ENCODE measurements around the gene DGCR6. TPM values are rescaled to one million over a fixed set of nuclear protein-coding genes. Genes with fewer than 3 reads are reported as not detected.
A peak's percentile ranks its signal among the peaks of the same experiment; 100 is the strongest.
"Not testable (repeated sequence)": the region's sequence is repeated elsewhere in the genome, so short reads cannot be mapped to it uniquely, and the experiment has no call there.

The DGCR6 gene
- total RNA-seq, 4 donors from 2014 or later, result 1.1 to 7.9 (median 3.2) TPM

GRCh38 chr22:18933914-18934313, 27.8 kb downstream of the DGCR6 start:
- no peak for ATAC-seq
- Histone ChIP-seq H3K27ac (no peak overlapping the region), H3K36me3 (no peaks in the 10 kb centered on the region), H3K4me1 (no peaks in the 10 kb centered on the region), H3K4me3 (no peak overlapping the region), H3K9me3 (no peaks in the 10 kb centered on the region), H3K27me3 (no peaks in the 10 kb centered on the region)
- TF ChIP-seq POLR2A (IDR thresholded peaks at IDR 0.05) (no peak), CTCF (IDR thresholded peaks at IDR 0.05) (no peak), POLR2AphosphoS5 (IDR thresholded peaks at IDR 0.05) (no peak), EP300 (IDR thresholded peaks at IDR 0.05) (no peak)
- WGBS, 2 donors (ENCODE audit: low coverage in 1 of 2), result no CpG with 5 or more reads among the region's 7 CpGs

GRCh38 chr22:18934688-18935087, 28.6 kb downstream of the DGCR6 start:
- not testable (repeated sequence) for H3K9me3 ChIP-seq, H3K4me1 ChIP-seq, H3K27ac ChIP-seq, H3K4me3 ChIP-seq, H3K36me3 ChIP-seq, H3K27me3 ChIP-seq, ATAC-seq
- no CpG with 5 or more reads among the region's 7 CpGs for WGBS, 2 donors (ENCODE audit: low coverage in 1 of 2)

GRCh38 chr22:18935889-18936529, 29.9 kb downstream of the DGCR6 start, which contains the start of gene PRODH:
Gene PRODH (minus strand): TSS chr22:18936293. CDS start chr22:18936287, 6 bp downstream.
- WGBS, 2 donors (ENCODE audit: low coverage in 1 of 2), result no CpG with 5 or more reads among the region's 67 CpGs
- no peak within 1 kb of the TSS for H3K27ac ChIP-seq
- no peaks in the 10 kb centered on the region for H3K9me3 ChIP-seq
- no peak within 1 kb of the TSS for H3K4me3 ChIP-seq
- H3K27me3 ChIP-seq, result no peaks in the 10 kb centered on the region
- no peak for TF ChIP-seq POLR2A (IDR thresholded peaks at IDR 0.05)
- TF ChIP-seq POLR2AphosphoS5 (IDR thresholded peaks at IDR 0.05), result no peak
- TF ChIP-seq EP300 (IDR thresholded peaks at IDR 0.05), result no peak
- TF ChIP-seq CTCF (IDR thresholded peaks at IDR 0.05), result no peak
- peak; percentile 51 for ATAC-seq
- no peaks in the 10 kb centered on the region for H3K4me1 ChIP-seq
- H3K36me3 ChIP-seq, result no peaks in the 10 kb centered on the region

GRCh38 chr22:18938691-18939090, 32.6 kb downstream of the DGCR6 start:
- not testable (repeated sequence) for ATAC-seq, H3K9me3 ChIP-seq, H3K27ac ChIP-seq, H3K4me3 ChIP-seq, H3K36me3 ChIP-seq, H3K27me3 ChIP-seq, H3K4me1 ChIP-seq
- WGBS, 2 donors (ENCODE audit: low coverage in 1 of 2), result 20% methylated on average over 1 of the region's 8 CpGs; no CpG with 5 or more reads in 1 of the 2 donors

GRCh38 chr22:18947105-18947504, 41.0 kb downstream of the DGCR6 start:
- ATAC-seq, H3K9me3 ChIP-seq, H3K27ac ChIP-seq, H3K4me1 ChIP-seq, H3K4me3 ChIP-seq, H3K36me3 ChIP-seq: not testable (repeated sequence)
- peaks cover 42% of the 10 kb centered on the region for H3K27me3 ChIP-seq
- 38 to 59% methylated on average over 2 to 3 of the region's 9 CpGs for WGBS, 2 donors (ENCODE audit: low coverage in 1 of 2)

- peaks cover 47% of the 10 kb centered on the region for H3K27me3 ChIP-seq
- TF ChIP-seq EP300 (IDR thresholded peaks at IDR 0.05), result no peak
- no peak for ATAC-seq
- H3K36me3 ChIP-seq, result no peaks in the 10 kb centered on the region
- no peak overlapping the region for H3K27ac ChIP-seq
- no peaks in the 10 kb centered on the region for H3K9me3 ChIP-seq
- H3K4me1 ChIP-seq, result no peaks in the 10 kb centered on the region
- WGBS, 2 donors (ENCODE audit: low coverage in 1 of 2), result 70% methylated on average over 5 of the region's 12 CpGs; no CpG with 5 or more reads in 1 of the 2 donors
- H3K4me3 ChIP-seq, result no peak overlapping the region
These were observed 41.8 kb downstream of the DGCR6 start for GRCh38 chr22:18947905-18948304.

- no peak overlapping the region for H3K27ac ChIP-seq
- no peak for TF ChIP-seq CTCF (IDR thresholded peaks at IDR 0.05)
- no peak for TF ChIP-seq POLR2A (IDR thresholded peaks at IDR 0.05)
- no peak for TF ChIP-seq EP300 (IDR thresholded peaks at IDR 0.05)
- TF ChIP-seq POLR2AphosphoS5 (IDR thresholded peaks at IDR 0.05), result no peak
- H3K4me3 ChIP-seq, result no peak overlapping the region
- H3K9me3 ChIP-seq, result no peaks in the 10 kb centered on the region
- no peaks in the 10 kb centered on the region for H3K4me1 ChIP-seq
- no peaks in the 10 kb centered on the region for H3K36me3 ChIP-seq
- no CpG with 5 or more reads among the region's 5 CpGs for WGBS, 2 donors (ENCODE audit: low coverage in 1 of 2)
- ATAC-seq, result no peak
- H3K27me3 ChIP-seq, result peaks cover 64% of the 10 kb centered on the region
These were observed 44.0 kb downstream of the DGCR6 start for GRCh38 chr22:18950141-18950540.
